ENCODE results near the gene KMT2D. TPM values are rescaled to one million over a fixed set of nuclear protein-coding genes. Genes with fewer than 3 reads are reported as not detected.

Gene KMT2D
- total and polyA plus RNA-seq, 2 of the 8 experiments (the other 6 are each of a cell fraction or from before 2014, with no cell fraction given): 9.1 to 86.3 TPM

GRCh38 chr12:49033611-49034285, 26.8 kb downstream of the KMT2D start:
- no peak for DNase-seq (ENCODE audit: low read depth in 1 of 2, low spot score in 2 of 2)
- H3K9ac ChIP-seq (replicated peaks in 1 of 4; ENCODE audit: extremely low read depth in 1 of 4, low read depth in 3 of 4, low read length in 3 of 4): no peak overlapping the region
- TF ChIP-seq CTBP2 (IDR thresholded peaks at IDR 0.05; ENCODE audit: borderline replicate concordance, insufficient read depth, insufficient read length, low read length): no peak
- TF ChIP-seq CTCF (IDR thresholded peaks at IDR 0.05; ENCODE audit: control extremely low read depth in 1 of 3, insufficient read depth in 1 of 3, low read depth in 1 of 3, low read length in 3 of 3): no peak
- TF ChIP-seq RBBP5 (IDR thresholded peaks at IDR 0.05; ENCODE audit: borderline replicate concordance, low read depth, low read length): no peak
- TF ChIP-seq SIN3A (conservative IDR thresholded peaks at IDR 0.05 in 1 of 2, IDR thresholded peaks at IDR 0.05 in 1 of 2; ENCODE audit: low read depth in 1 of 2, low read length in 2 of 2): no peak
- TF ChIP-seq CREB1 (IDR thresholded peaks at IDR 0.05): no peak
- no peak for TF ChIP-seq GTF2F1 (IDR thresholded peaks at IDR 0.05; ENCODE audit: borderline replicate concordance, low read depth, low read length)
- no peak for TF ChIP-seq JUND (IDR thresholded peaks at IDR 0.05; ENCODE audit: low read length)
- no peak for TF ChIP-seq BCL11A (IDR thresholded peaks at IDR 0.05; ENCODE audit: low read depth in 2 of 2, low read length in 2 of 2)
- no peak for TF ChIP-seq CHD1 (IDR thresholded peaks at IDR 0.05; ENCODE audit: low read depth, low read length)

More at GRCh38 chr12:49033611-49034285, 26.8 kb downstream of the KMT2D start:
- Histone ChIP-seq H3K27me3 (replicated peaks in 1 of 4; ENCODE audit: control insufficient read depth in 3 of 4, extremely low read depth in 1 of 4, insufficient read depth in 3 of 4, low read length in 3 of 4) (no peaks in the 10 kb centered on the region), H3K79me1 (ENCODE audit: low read depth, low read length) (no peaks in the 10 kb centered on the region; the same call in none of the 2 replicates), H2AFZ (ENCODE audit: low read length) (no peak overlapping the region), H3K56ac (replicated peaks; ENCODE audit: insufficient read length, low read depth, low read length) (no peak overlapping the region), H4K8ac (ENCODE audit: extremely low read depth, insufficient read depth, low read length) (no peak overlapping the region; the same call in 1 of the 2 replicates), H3K4me2 (ENCODE audit: insufficient read depth in 1 of 2, low read depth in 2 of 2, low read length in 2 of 2) (no peak overlapping the region), H3K14ac (ENCODE audit: insufficient read length) (no peak overlapping the region), H2AK5ac (ENCODE audit: low read depth, low read length) (no peak overlapping the region), H4K91ac (replicated peaks; ENCODE audit: insufficient read length, low read length) (no peak overlapping the region), H3K23me2 (ENCODE audit: low read depth, low read length) (no peaks in the 10 kb centered on the region), H2BK120ac (replicated peaks; ENCODE audit: low read depth, low read length) (no peak overlapping the region), H2BK20ac (ENCODE audit: low read length) (no peak overlapping the region), H3K36me3 (ENCODE audit: control insufficient read depth in 2 of 4, insufficient read depth in 4 of 4, low read length in 3 of 4) (peaks cover 40 to 74% (median 70%) of the 10 kb centered on the region in 4 experiments), H3K79me2 (ENCODE audit: control insufficient read depth in 1 of 2, insufficient read depth in 2 of 2, low read length in 2 of 2) (no peaks in the 10 kb centered on the region), H2BK15ac (ENCODE audit: low read length) (no peak overlapping the region), H3K18ac (ENCODE audit: extremely low read depth, low read length) (no peak overlapping the region), H3K9me3 (ENCODE audit: insufficient read depth in 2 of 2, low read depth in 1 of 2, low read length in 1 of 2) (no peaks in the 10 kb centered on the region), H3K23ac (ENCODE audit: insufficient read length) (no peak overlapping the region), H4K5ac (ENCODE audit: insufficient read length, low read depth, low read length) (no peak overlapping the region), H3K4ac (replicated peaks; ENCODE audit: insufficient read length, low read depth, low read length) (no peak overlapping the region), H4K20me1 (replicated peaks in 1 of 2; ENCODE audit: control insufficient read depth in 1 of 2, insufficient read depth in 2 of 2, low read length in 2 of 2) (peaks cover 9 to 17% of the 10 kb centered on the region in 2 experiments), H2BK12ac (ENCODE audit: low read depth, low read length) (no peak overlapping the region), H3K4me3 (ENCODE audit: extremely low read depth in 1 of 4, insufficient read depth in 2 of 4, low read depth in 3 of 4, low read length in 4 of 4) (no peak overlapping the region), H3K27ac (ENCODE audit: low read depth, low read length) (no peak overlapping the region), H3K4me1 (replicated peaks in 1 of 4; ENCODE audit: control insufficient read depth in 3 of 4, insufficient read depth in 4 of 4, low read length in 3 of 4) (no peaks in the 10 kb centered on the region), H2BK5ac (ENCODE audit: low read depth, low read length) (no peak overlapping the region)
- ChIA-PET CTCF (ENCODE audit: partially characterized antibody) (interaction anchor here (0.7 to 12.2 kb wide), 6 partner anchors 12 to 283 kb away, joined by 3 to 126 read pairs (median 4); partner anchors contain the start of gene PRKAG1), POLR2A (ENCODE audit: partially characterized antibody) (interaction anchor here (0.7 to 22.2 kb wide), 9 partner anchors 4 to 98 kb away, joined by 3 to 339 read pairs (median 4); partner anchors contain the start of genes KMT2D and TUBA1B)
- 90% methylated on average over 12 of the region's 12 CpGs; no CpG with 5 or more reads in 1 of the 2 experiments for WGBS, 2 experiments (ENCODE audit: extremely low coverage in 1 of 2, insufficient coverage in 1 of 2, insufficient read length in 1 of 2, insufficient replicate concordance in 2 of 2, low coverage in 1 of 2, low lambda C conversion rate in 2 of 2, missing lambda C conversion rate in 1 of 2)
- no peak for FAIRE-seq

Measured in H1 (cell line).